ENCODE results near the gene TTC7B.
A peak's percentile ranks its signal among the peaks of the same experiment; 100 is the strongest.

TTC7B gene

DNA sequence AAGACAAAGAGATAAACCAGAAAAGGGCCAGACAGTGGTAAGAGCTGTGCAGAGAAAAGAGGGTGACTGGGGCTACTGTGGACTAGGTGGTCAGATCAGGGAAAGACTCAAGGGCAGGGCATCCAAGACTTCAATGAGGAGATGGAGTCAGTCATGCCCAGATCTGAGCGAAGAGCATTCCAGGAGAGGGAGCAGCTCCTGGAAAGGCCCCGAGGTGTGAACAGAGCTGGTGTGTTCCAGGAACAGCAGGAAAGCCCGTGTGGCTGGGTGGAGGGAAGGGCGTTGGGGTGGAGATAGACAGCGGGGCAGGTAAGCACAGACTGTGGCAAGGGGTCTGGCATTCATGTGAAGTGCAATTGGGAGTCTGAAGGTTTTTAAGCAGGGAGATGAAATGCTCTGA lies 16.8 kb downstream of the TTC7B start:
- TF ChIP-seq, protein P1, sequence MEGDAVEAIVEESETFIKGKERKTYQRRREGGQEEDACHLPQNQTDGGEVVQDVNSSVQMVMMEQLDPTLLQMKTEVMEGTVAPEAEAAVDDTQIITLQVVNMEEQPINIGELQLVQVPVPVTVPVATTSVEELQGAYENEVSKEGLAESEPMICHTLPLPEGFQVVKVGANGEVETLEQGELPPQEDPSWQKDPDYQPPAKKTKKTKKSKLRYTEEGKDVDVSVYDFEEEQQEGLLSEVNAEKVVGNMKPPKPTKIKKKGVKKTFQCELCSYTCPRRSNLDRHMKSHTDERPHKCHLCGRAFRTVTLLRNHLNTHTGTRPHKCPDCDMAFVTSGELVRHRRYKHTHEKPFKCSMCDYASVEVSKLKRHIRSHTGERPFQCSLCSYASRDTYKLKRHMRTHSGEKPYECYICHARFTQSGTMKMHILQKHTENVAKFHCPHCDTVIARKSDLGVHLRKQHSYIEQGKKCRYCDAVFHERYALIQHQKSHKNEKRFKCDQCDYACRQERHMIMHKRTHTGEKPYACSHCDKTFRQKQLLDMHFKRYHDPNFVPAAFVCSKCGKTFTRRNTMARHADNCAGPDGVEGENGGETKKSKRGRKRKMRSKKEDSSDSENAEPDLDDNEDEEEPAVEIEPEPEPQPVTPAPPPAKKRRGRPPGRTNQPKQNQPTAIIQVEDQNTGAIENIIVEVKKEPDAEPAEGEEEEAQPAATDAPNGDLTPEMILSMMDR (conservative IDR thresholded peaks at IDR 0.05) = no peak
- TF ChIP-seq ZFX (IDR thresholded peaks at IDR 0.05) = no peak
- no peak overlapping the region for H3K27ac ChIP-seq

DNA sequence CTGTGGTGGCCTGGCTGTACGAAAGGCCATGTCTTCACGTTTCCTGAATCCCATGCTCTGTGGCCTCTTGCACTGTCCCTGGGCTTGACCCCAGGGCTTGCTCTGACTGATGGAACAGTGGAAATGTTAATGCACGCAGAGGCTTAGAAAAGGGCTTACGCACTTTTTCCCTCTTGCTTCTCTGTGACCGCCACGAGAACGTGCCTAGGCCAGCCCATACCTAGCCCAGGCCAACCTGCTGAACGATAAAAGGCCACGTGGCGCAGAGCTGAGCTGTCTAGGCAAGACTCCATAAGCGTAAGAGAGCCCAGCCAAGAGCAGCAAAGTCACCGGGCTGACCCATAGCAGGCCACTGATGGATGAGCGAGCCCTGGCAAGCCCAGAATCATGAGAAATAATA lies 18.3 kb downstream of the TTC7B start:
- H3K27ac ChIP-seq = 0 out of 2 replicates have a peak overlapping the region, but pooled peaks have one; percentile 7

DNA sequence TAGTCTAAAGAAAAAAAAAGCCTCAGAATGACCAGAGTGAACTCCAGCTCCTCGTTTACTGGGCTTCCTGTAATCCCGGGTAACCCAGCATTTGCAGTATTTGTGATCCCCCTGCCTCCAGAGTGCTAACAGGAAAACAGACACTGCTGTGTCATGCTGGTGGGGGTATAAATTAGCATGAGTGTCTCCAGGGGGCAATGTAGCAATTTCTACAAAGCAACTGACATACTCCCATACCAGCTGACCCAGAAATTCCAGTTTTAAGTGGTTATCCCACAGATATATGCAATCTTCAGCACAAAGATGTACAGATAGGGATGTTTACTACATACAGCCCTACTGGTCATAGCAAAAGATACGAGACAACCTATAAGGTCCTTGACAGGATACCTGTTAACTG lies 18.8 kb downstream of the TTC7B start:
- H3K27ac ChIP-seq = 0 out of 2 replicates have a peak overlapping the region, but pooled peaks have one; percentile 7
- TF ChIP-seq, protein P1 (conservative IDR thresholded peaks at IDR 0.05) = no peak
- no peak for TF ChIP-seq ZFX (IDR thresholded peaks at IDR 0.05)

More for the DNA sequence above, 18.3 kb downstream of the TTC7B start:
- TF ChIP-seq, protein P1 (conservative IDR thresholded peaks at IDR 0.05) = no peak
- no peak for TF ChIP-seq ZFX (IDR thresholded peaks at IDR 0.05)

DNA sequence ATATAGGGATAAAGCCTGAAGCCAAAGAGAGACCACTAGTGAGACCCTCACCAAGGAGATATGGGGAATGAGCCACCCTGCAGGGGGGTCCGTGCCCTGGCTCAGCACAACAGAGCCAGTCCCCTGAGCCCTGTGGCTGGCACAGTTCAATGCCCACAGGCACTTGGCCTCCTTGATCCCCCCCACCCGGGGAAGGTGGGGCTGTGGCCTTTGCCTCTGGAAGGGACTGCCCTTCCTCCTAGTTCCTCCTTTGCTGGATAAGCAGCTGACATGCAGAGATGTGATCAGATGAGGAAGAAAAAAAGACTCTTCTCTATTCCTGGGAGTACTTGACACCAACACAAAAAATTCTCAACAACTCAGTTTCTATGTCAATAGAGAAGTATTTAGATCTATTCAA lies 19.9 kb downstream of the TTC7B start:
- H3K27ac ChIP-seq = no peak overlapping the region
- no peak for TF ChIP-seq ZFX (IDR thresholded peaks at IDR 0.05)
- TF ChIP-seq, protein P1 (conservative IDR thresholded peaks at IDR 0.05) = no peak

DNA sequence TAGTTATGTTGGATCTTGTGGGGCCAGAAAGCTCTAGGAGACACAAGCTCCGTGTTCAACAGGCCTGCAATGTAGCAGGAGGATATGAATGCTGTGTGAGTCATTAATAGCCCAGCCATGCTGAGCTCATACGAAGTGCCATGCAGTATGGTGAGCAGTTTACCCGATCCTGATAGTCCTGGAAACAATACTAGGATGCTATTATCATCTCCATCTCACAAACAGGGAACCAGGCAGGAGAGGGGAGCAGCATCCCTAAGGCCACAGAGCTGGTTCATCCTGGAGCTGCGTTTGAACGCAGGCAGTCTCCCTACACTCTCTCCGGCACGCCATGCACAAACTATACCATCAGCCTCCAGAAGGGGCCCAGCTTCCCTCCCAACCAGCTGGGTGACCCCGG lies 20.5 kb downstream of the TTC7B start:
- H3K27ac ChIP-seq = no peak overlapping the region

DNA sequence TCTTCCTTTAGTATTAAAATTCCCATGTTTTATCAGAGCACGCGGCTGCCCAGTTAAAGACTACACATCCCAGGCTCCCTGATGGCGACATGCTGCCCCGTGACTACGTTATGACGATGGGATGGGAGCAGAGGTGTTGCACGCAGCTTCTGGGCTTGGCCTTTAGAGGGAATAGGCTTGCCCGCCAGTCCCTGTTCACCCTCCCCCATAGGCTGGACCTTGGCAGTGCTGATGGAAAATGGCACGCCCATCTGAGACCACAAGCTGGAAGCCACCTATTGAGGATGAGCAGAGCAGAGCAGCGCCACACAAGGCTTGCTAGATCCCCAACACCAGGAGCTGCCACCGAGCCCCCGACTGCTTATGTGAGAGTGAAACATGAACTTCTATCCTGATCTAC lies 24.7 kb downstream of the TTC7B start:
- no peak overlapping the region for H3K27ac ChIP-seq
- TF ChIP-seq, protein P1 (conservative IDR thresholded peaks at IDR 0.05) = no peak
- no peak for TF ChIP-seq ZFX (IDR thresholded peaks at IDR 0.05)

More for the DNA sequence above, 20.5 kb downstream of the TTC7B start:
- no peak for TF ChIP-seq ZFX (IDR thresholded peaks at IDR 0.05)
- TF ChIP-seq, protein P1 (conservative IDR thresholded peaks at IDR 0.05) = no peak

DNA sequence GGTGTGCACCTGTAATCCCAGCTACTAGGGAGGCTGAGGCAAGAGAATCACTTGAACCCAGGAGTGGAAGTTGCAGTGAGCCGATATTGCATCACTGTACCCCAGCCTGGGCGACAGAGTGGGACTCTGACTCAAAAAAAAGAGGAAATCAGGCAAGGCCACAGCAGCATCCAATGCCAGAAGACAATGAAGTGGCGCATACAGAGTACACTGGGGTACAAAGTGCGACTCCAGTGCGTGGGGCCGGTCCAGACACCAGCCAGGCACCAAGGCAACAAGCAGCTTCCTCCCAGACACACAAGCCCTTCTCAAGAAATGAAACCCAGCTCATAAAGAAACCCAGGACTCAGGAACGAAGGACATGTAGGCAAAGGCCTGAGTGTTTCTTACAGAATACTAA lies 28.2 kb downstream of the TTC7B start:
- no peak for TF ChIP-seq ZFX (IDR thresholded peaks at IDR 0.05)
- TF ChIP-seq, protein P1 (conservative IDR thresholded peaks at IDR 0.05) = no peak
- no peak overlapping the region for H3K27ac ChIP-seq

Measured in C4-2B (cell line).